H9 (cell line): ENCODE measurements around the gene EXOC3L1. TPM values are rescaled to one million over a fixed set of nuclear protein-coding genes. Genes with fewer than 3 reads are reported as not detected.

ENCODE experiments used
- DNase-seq: peaks from one replicate; pipeline ENCODE4 v3.0.0-alpha.2; 2017
- H2AFZ ChIP-seq: one replicate; pipeline ENCODE4 v1.6.1; 2013; ENCODE audit warnings: mild to moderate bottlenecking, low read length, control low read depth, moderate library complexity
- H2AK5ac ChIP-seq: 2 replicates; pipeline ENCODE4 v1.6.1; 2013; ENCODE audit warnings: low read length, control low read depth, mixed read lengths; ENCODE audit not compliant: insufficient read length
- H2BK120ac ChIP-seq: one replicate; pipeline ENCODE4 v1.6.1; 2013; ENCODE audit warnings: low read depth, mild to moderate bottlenecking, low read length, control low read depth, inconsistent platforms; ENCODE audit not compliant: poor library complexity, severe bottlenecking
- H2BK12ac ChIP-seq: 2 replicates; pipeline ENCODE4 v1.6.1; 2013; ENCODE audit warnings: low read length, control low read depth, mixed read lengths, low read depth; ENCODE audit not compliant: insufficient read length
- H2BK15ac ChIP-seq: 2 replicates; pipeline ENCODE4 v1.6.1; 2013; ENCODE audit warnings: low read depth, low read length, control low read depth
- H2BK20ac ChIP-seq: one replicate; pipeline ENCODE4 v1.6.1; 2013; ENCODE audit warnings: low read depth, mild to moderate bottlenecking, low read length, control low read depth, inconsistent platforms; ENCODE audit not compliant: poor library complexity, severe bottlenecking
- H2BK5ac ChIP-seq: 2 replicates; pipeline ENCODE4 v1.6.1; 2013; ENCODE audit warnings: low read length, control low read depth, mixed read lengths; ENCODE audit not compliant: insufficient read length
- H3K14ac ChIP-seq: 2 replicates; pipeline ENCODE4 v1.6.1; 2013; ENCODE audit warnings: low read length, control low read depth; ENCODE audit not compliant: insufficient read depth
- H3K18ac ChIP-seq: 2 replicates; pipeline ENCODE4 v1.6.1; 2013; ENCODE audit warnings: low read depth, mild to moderate bottlenecking, mixed read lengths, low read length, control low read depth; ENCODE audit not compliant: insufficient read length
- H3K23ac ChIP-seq: 2 replicates; pipeline ENCODE4 v1.6.1; 2013; ENCODE audit warnings: low read length, control low read depth, mixed read lengths, low read depth; ENCODE audit not compliant: insufficient read length
- H3K23me2 ChIP-seq: 2 replicates; pipeline ENCODE4 v1.6.1; 2013; ENCODE audit warnings: low read depth, mild to moderate bottlenecking, mixed read lengths, low read length, control low read depth; ENCODE audit not compliant: insufficient read length, poor library complexity, severe bottlenecking
- H3K27ac ChIP-seq: 2 replicates; pipeline ENCODE4 v1.5.1; 2013; ENCODE audit warnings: low read length, control low read depth, mixed read lengths, low read depth; ENCODE audit not compliant: insufficient read length
- H3K27me3 ChIP-seq: 2 replicates; pipeline ENCODE4 v1.6.1; 2013; ENCODE audit warnings: low read length, control low read depth, inconsistent platforms; ENCODE audit not compliant: insufficient read depth
- H3K4ac ChIP-seq: 2 replicates; pipeline ENCODE4 v1.6.1; 2013; ENCODE audit warnings: low read depth, mild to moderate bottlenecking, control low read depth, inconsistent platforms, low read length, moderate library complexity
- H3K4me1 ChIP-seq: 2 replicates; pipeline ENCODE4 v1.6.1; 2013; ENCODE audit warnings: low read length, control low read depth, inconsistent platforms; ENCODE audit not compliant: insufficient read depth
- H3K4me2 ChIP-seq: 2 replicates; pipeline ENCODE4 v1.6.1; 2013; ENCODE audit warnings: low read length, control low read depth, mixed read lengths; ENCODE audit not compliant: insufficient read length, insufficient read depth
- H3K56ac ChIP-seq: 2 replicates; pipeline ENCODE4 v1.6.1; 2013; ENCODE audit warnings: low read depth, mild to moderate bottlenecking, mixed read lengths, low read length, control low read depth; ENCODE audit not compliant: insufficient read length
- H3K79me1 ChIP-seq: 2 replicates; pipeline ENCODE4 v1.6.1; 2013; ENCODE audit warnings: low read depth, mild to moderate bottlenecking, moderate library complexity, low read length, control low read depth, inconsistent platforms; ENCODE audit not compliant: insufficient read depth, poor library complexity, severe bottlenecking
- H3K79me2 ChIP-seq: 2 replicates; pipeline ENCODE4 v1.6.1; 2013; ENCODE audit warnings: low read length, control low read depth, inconsistent platforms; ENCODE audit not compliant: insufficient read depth
- H3K9ac ChIP-seq: 2 replicates; pipeline ENCODE4 v1.6.1; 2013; ENCODE audit warnings: low read length, control low read depth, mixed read lengths; ENCODE audit not compliant: insufficient read length; ENCODE audit errors: extremely low read depth
- H3K9me3 ChIP-seq: one replicate; pipeline ENCODE4 v1.6.1; 2013; ENCODE audit warnings: low read depth, low read length, inconsistent platforms; ENCODE audit not compliant: control insufficient read depth
- H3T11ph ChIP-seq: one replicate; pipeline ENCODE4 v1.6.1; 2013; ENCODE audit warnings: mild to moderate bottlenecking, low read length, control low read depth, inconsistent platforms
- H4K20me1 ChIP-seq: one replicate; pipeline ENCODE4 v1.6.1; 2013; ENCODE audit not compliant: control insufficient read depth, insufficient read length, insufficient read depth
- H4K5ac ChIP-seq: 2 replicates; pipeline ENCODE4 v1.6.1; 2013; ENCODE audit warnings: low read depth, mild to moderate bottlenecking, mixed read lengths, low read length, control low read depth; ENCODE audit not compliant: insufficient read length
- H4K8ac ChIP-seq: replicated peaks from 2 replicates; pipeline ENCODE4 v1.6.1; 2013; ENCODE audit warnings: low read length, control low read depth, mixed read lengths, low read depth; ENCODE audit not compliant: insufficient read length
- H4K91ac ChIP-seq: 2 replicates; pipeline ENCODE4 v1.6.1; 2013; ENCODE audit warnings: low read depth, mild to moderate bottlenecking, moderate library complexity, mixed read lengths, low read length, control low read depth; ENCODE audit not compliant: insufficient read length
- H3K27ac Mint-ChIP-seq, 3 experiments: 2 replicates in 2 of 3; 3 replicates in 1 of 3; pipeline ENCODE4 v1.8.0; 2020 to 2021; ENCODE audit warnings: mixed read lengths in 3 of 3, mild to moderate bottlenecking in 1 of 3, moderate library complexity in 1 of 3
- H3K27me3 Mint-ChIP-seq: 2 replicates; pipeline ENCODE4 v1.8.0; 2021; ENCODE audit warnings: low read depth, mild to moderate bottlenecking, moderate library complexity, mixed read lengths
- H3K36me3 Mint-ChIP-seq, 3 experiments: 2 replicates in 2 of 3; 3 replicates in 1 of 3; pipeline ENCODE4 v1.8.0; 2020 to 2021; ENCODE audit warnings: low read depth in 3 of 3, mixed read lengths in 3 of 3; ENCODE audit not compliant: insufficient read depth in 1 of 3
- H3K4me1 Mint-ChIP-seq, 2 experiments: 2 replicates each; pipeline ENCODE4 v1.8.0; 2020; ENCODE audit warnings: mixed read lengths in 2 of 2
- H3K4me3 Mint-ChIP-seq, 2 experiments: 2 replicates in 1 of 2; 3 replicates in 1 of 2; pipeline ENCODE4 v1.8.0; 2020 to 2021; ENCODE audit warnings: mild to moderate bottlenecking in 2 of 2, mixed read lengths in 2 of 2, moderate library complexity in 1 of 2
- H3K9me3 Mint-ChIP-seq, 2 experiments: 2 replicates in 1 of 2; 3 replicates in 1 of 2; pipeline ENCODE4 v1.8.0; 2020; ENCODE audit warnings: mild to moderate bottlenecking in 2 of 2, mixed read lengths in 2 of 2, moderate library complexity in 1 of 2
- WGBS: extraction: QIAGEN DNeasy Blood & Tissue Kit; methylation state at CpG from one replicate; pipeline ENCODE4 v1.1.7; 2013; ENCODE audit warnings: missing lambda C conversion rate, low lambda C conversion rate, mixed read lengths; ENCODE audit not compliant: insufficient read length; ENCODE audit errors: extremely low coverage; 5-methylcytosine and 5-hydroxymethylcytosine counted together
- total RNA-seq: library from RNA; stranded (reverse); gene quantifications from 2 replicates; pipeline ENCODE4 v1.2.1, GENCODE V29; 2021
- TF ChIP-seq, protein P1 (sequence below): fragments of 200-600 bp; sonication (generic); conservative IDR thresholded peaks from 3 replicates; pipeline ENCODE4 v1.8.0; 2021; ENCODE audit warnings: antibody characterized with exemption, mild to moderate bottlenecking

EXOC3L1 gene
- total RNA-seq, 1 experiment from 2014 or later = 3.3 TPM

DNA sequence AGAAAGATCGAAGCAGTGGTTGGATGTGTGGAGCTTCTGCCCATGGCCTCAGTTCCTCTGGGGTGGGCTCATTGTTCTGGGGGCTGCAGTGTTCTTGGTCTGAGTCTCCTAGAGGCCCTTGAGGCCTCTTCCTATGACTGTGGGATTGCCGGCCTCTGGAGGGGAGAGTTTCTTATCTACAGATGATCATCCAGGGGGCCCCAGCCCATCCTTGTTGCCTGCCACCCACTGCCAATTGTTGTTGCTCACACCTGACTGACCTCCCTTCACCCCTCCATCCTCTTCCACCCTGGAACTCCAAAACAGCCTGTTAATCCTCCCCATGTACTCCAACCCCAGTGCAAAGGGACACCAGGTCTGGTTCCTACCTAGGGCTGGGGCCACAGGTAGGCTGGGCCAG, 45.0 kb downstream of the EXOC3L1 start:
- H2AFZ ChIP-seq = no peak overlapping the region
- no peaks in the 10 kb centered on the region for H3K9me3 ChIP-seq
- no peak overlapping the region for H2BK20ac ChIP-seq
- H4K91ac ChIP-seq = no peak overlapping the region
- no CpG with 5 or more reads among the region's 2 CpGs for WGBS
- H3K27ac ChIP-seq = no peak overlapping the region
- H2BK15ac ChIP-seq = no peak overlapping the region
- no peak overlapping the region for H2BK5ac ChIP-seq
- H3K79me2 ChIP-seq = no peaks in the 10 kb centered on the region
- no peak overlapping the region for H3K4ac ChIP-seq
- H3T11ph ChIP-seq = no peak overlapping the region
- H4K20me1 ChIP-seq = no peaks in the 10 kb centered on the region
- no peak overlapping the region for H3K9ac ChIP-seq
- no peak overlapping the region for H2BK12ac ChIP-seq
- H3K4me1 ChIP-seq = no peaks in the 10 kb centered on the region
- DNase-seq = no peak
- Mint-ChIP-seq H3K36me3 (peaks cover 21 to 83% (median 83%) of the 10 kb centered on the region in 3 experiments), H3K4me1 (peaks cover 3% of the 10 kb centered on the region in 2 experiments; a peak in 2 of 4 replicates), H3K9me3 (peaks cover 0 to 3% of the 10 kb centered on the region in 2 experiments; a peak in 1 of 5 replicates), H3K27me3 (no peaks in the 10 kb centered on the region; the same call in 1 of the 2 replicates), H3K4me3 (no peak overlapping the region), H3K27ac (no peak overlapping the region; a peak in 1 of 7 replicates)
- no peak overlapping the region for H3K14ac ChIP-seq
- TF ChIP-seq, protein P1, sequence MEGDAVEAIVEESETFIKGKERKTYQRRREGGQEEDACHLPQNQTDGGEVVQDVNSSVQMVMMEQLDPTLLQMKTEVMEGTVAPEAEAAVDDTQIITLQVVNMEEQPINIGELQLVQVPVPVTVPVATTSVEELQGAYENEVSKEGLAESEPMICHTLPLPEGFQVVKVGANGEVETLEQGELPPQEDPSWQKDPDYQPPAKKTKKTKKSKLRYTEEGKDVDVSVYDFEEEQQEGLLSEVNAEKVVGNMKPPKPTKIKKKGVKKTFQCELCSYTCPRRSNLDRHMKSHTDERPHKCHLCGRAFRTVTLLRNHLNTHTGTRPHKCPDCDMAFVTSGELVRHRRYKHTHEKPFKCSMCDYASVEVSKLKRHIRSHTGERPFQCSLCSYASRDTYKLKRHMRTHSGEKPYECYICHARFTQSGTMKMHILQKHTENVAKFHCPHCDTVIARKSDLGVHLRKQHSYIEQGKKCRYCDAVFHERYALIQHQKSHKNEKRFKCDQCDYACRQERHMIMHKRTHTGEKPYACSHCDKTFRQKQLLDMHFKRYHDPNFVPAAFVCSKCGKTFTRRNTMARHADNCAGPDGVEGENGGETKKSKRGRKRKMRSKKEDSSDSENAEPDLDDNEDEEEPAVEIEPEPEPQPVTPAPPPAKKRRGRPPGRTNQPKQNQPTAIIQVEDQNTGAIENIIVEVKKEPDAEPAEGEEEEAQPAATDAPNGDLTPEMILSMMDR = no peak
- H2AK5ac ChIP-seq = no peak overlapping the region
- H3K4me2 ChIP-seq = no peak overlapping the region
- H4K8ac ChIP-seq = no peak overlapping the region
- no peak overlapping the region for H3K23ac ChIP-seq
- H3K56ac ChIP-seq = no peak overlapping the region
- no peaks in the 10 kb centered on the region for H3K27me3 ChIP-seq
- no peak overlapping the region for H3K18ac ChIP-seq
- H3K79me1 ChIP-seq = no peaks in the 10 kb centered on the region
- no peak overlapping the region for H2BK120ac ChIP-seq
- H4K5ac ChIP-seq = no peak overlapping the region
- no peaks in the 10 kb centered on the region for H3K23me2 ChIP-seq
